K562 (cell line): ENCODE results near the gene RPL19. TPM values are rescaled to one million over a fixed set of nuclear protein-coding genes. Genes with fewer than 3 reads are reported as not detected.

Source experiments
- ATAC-seq: fragments of 200-7000 bp; cut with Tn5 transposase; 3 replicates; pipeline ENCODE4 v1.9.1; 2020; ENCODE audit warnings: moderate library complexity
- BruUV-seq: library from RNA; stranded (reverse); fragments of 400-500 nt; replicated peaks from 2 replicates; lab custom pipeline; 2021; lab: Mats Ljungman, UMichigan
- CTCF ChIA-PET: fragments of 300-600 bp; formaldehyde crosslinking; extraction: SDS; loops from one replicate; lab custom pipeline; 2021; ENCODE audit warnings: low intra/inter-chr PET ratio; lab: Yijun Ruan, JAX
- POLR2A ChIA-PET: fragments of 300-600, 350-650 bp; sonication (Branson Sonifier 250); formaldehyde crosslinking; extraction: SDS; loops from one replicate; lab custom pipeline; 2021; ENCODE audit warnings: antibody characterized with exemption, inconsistent platforms; lab: Yijun Ruan, JAX
- DNase-seq, 4 experiments: peaks; one replicate each; pipeline versions ENCODE4 v3.0.0 to v3.0.0-alpha.2; 2011 to 2018; ENCODE audit warnings: low spot score in 3 of 4, mixed read lengths in 3 of 4; ENCODE audit errors: extremely low read depth in 1 of 4
- FAIRE-seq: peaks from 2 replicates; lab custom pipeline; 2011; peaks lifted over from hg19 to GRCh38; lab: Jason Lieb, UNC
- H2AFZ ChIP-seq: 2 replicates; pipeline ENCODE4 v1.6.0; 2011; ENCODE audit warnings: low read depth, low read length, control low read depth, inconsistent platforms
- H3K27ac ChIP-seq: fragments of 200-600 bp; 3 replicates; pipeline ENCODE4 v1.8.0; 2011; ENCODE audit warnings: low read depth, mild to moderate bottlenecking, control low read depth, inconsistent platforms, low read length, moderate library complexity, mixed read lengths; ENCODE audit errors: extremely low read depth
- H3K27me3 ChIP-seq, 2 experiments: fragments of 300-600 bp in 1 of 2; 2 replicates in 1 of 2; 3 replicates in 1 of 2; pipeline versions ENCODE4 v1.6.0 to v1.8.0; 2011; ENCODE audit warnings: inconsistent platforms in 2 of 2, low read length in 2 of 2, mild to moderate bottlenecking in 1 of 2, mixed read lengths in 1 of 2, moderate library complexity in 1 of 2; ENCODE audit not compliant: control insufficient read depth in 2 of 2, insufficient read depth in 2 of 2
- H3K36me3 ChIP-seq: fragments of 300-600 bp; 3 replicates; pipeline ENCODE4 v1.8.0; 2011; ENCODE audit warnings: mild to moderate bottlenecking, low read length, inconsistent platforms; ENCODE audit not compliant: control insufficient read depth, insufficient read depth
- H3K4me1 ChIP-seq, 2 experiments: fragments of 200-600 bp in 1 of 2; replicated peaks in 1 of 2; 2 replicates in 1 of 2; 3 replicates in 1 of 2; pipeline versions ENCODE4 v1.5.1 to v1.8.0; 2011; ENCODE audit warnings: inconsistent platforms in 2 of 2, low read length in 2 of 2, mild to moderate bottlenecking in 1 of 2, mixed read lengths in 1 of 2, moderate library complexity in 1 of 2; ENCODE audit not compliant: control insufficient read depth in 2 of 2, insufficient read depth in 2 of 2
- H3K4me2 ChIP-seq: 2 replicates; pipeline ENCODE4 v1.6.1; 2011; ENCODE audit warnings: low read length, control low read depth, inconsistent platforms, mixed read lengths; ENCODE audit not compliant: insufficient read depth
- H3K4me3 ChIP-seq: fragments of 200-600 bp; sonication (generic), shearing (Covaris generic); 2 replicates; pipeline ENCODE4 v1.5.1; 2016; ENCODE audit warnings: control low read depth, inconsistent platforms
- H3K79me2 ChIP-seq: fragments of 200-600 bp; 3 replicates; pipeline ENCODE4 v1.8.0; 2011; ENCODE audit warnings: low read length, inconsistent platforms; ENCODE audit not compliant: control insufficient read depth, insufficient read depth
- H3K9ac ChIP-seq, 2 experiments: 2 replicates each; pipeline versions ENCODE4 v1.6.0 to v1.6.1; 2011; ENCODE audit warnings: low read depth in 2 of 2, low read length in 2 of 2, control low read depth in 1 of 2, inconsistent platforms in 1 of 2, mild to moderate bottlenecking in 1 of 2, mixed read lengths in 1 of 2; ENCODE audit not compliant: insufficient read depth in 1 of 2
- H3K9me1 ChIP-seq: one replicate; pipeline ENCODE4 v1.6.0; 2011; ENCODE audit warnings: inconsistent platforms, mild to moderate bottlenecking, low read length, moderate library complexity; ENCODE audit not compliant: control insufficient read depth, insufficient read depth
- H3K9me3 ChIP-seq: replicated peaks from 2 replicates; pipeline ENCODE4 v1.5.1; 2011; ENCODE audit warnings: low read depth, low read length, inconsistent platforms; ENCODE audit not compliant: control insufficient read depth, insufficient read depth
- H4K20me1 ChIP-seq: replicated peaks from 2 replicates; pipeline ENCODE4 v1.6.1; 2011; ENCODE audit warnings: low read length, inconsistent platforms, mixed read lengths; ENCODE audit not compliant: control insufficient read depth, insufficient read depth
- ARID1B ChIP-seq: fragments of 450-650 bp; IDR thresholded peaks from 2 replicates; pipeline ENCODE4 v1.6.1; 2016; ENCODE audit warnings: antibody characterized with exemption, mild to moderate bottlenecking, inconsistent platforms
- HOXB6 ChIP-seq: fragments of 250-450 bp; sonication (Bioruptor Pico); IDR thresholded peaks from 2 replicates; pipeline ENCODE4 v1.5.1; 2022; ENCODE audit warnings: mild to moderate bottlenecking, borderline replicate concordance
- MAFG ChIP-seq: fragments of 450-650 bp; conservative IDR thresholded peaks from 2 replicates; pipeline ENCODE4 v1.6.1; 2016; ENCODE audit warnings: missing genetic modification characterization, missing compliant biosample characterization
- PKNOX1 ChIP-seq: fragments of 450-650 bp; IDR thresholded peaks from 2 replicates; pipeline ENCODE4 v1.6.1; 2016
- SNIP1 ChIP-seq: fragments of 450-650 bp; IDR thresholded peaks from 2 replicates; pipeline ENCODE4 v1.7.1; 2017; ENCODE audit warnings: low read depth, mild to moderate bottlenecking
- ZNF197 ChIP-seq: fragments of 200-800 bp; sonication (Bioruptor generic); IDR thresholded peaks from 2 replicates; pipeline ENCODE4 v1.6.1; 2016; ENCODE audit warnings: low read depth, missing genetic modification characterization, missing compliant biosample characterization
- ZSCAN32 ChIP-seq: fragments of 450-650 bp; formaldehyde crosslinking; IDR thresholded peaks from 2 replicates; pipeline ENCODE4 v1.4.0; 2020; ENCODE audit warnings: mild to moderate bottlenecking, moderate library complexity
- WGBS: fragments of 100-300 bp; shearing (Covaris generic); methylation state at CpG from one replicate; pipeline ENCODE4 v1.1.6; 2016; ENCODE audit warnings: low coverage, mixed read lengths; ENCODE audit not compliant: insufficient coverage; ENCODE audit errors: missing lambda C conversion rate; 5-methylcytosine and 5-hydroxymethylcytosine counted together
- in situ Hi-C: fragments of 300-500 bp; cut with MboI; formaldehyde crosslinking; loops from 4 replicates; pipeline ENCODE4 v1.15.0; 2018; ENCODE audit warnings: inconsistent platforms, mixed read lengths
- intact Hi-C: fragments of 100-400 bp; cut with micrococcal nuclease; formaldehyde crosslinking; loops from 2 replicates; pipeline ENCODE4 v1.14.2; 2022
- polyA plus RNA-seq, 8 experiments: library from polyadenylated mRNA; depleted of rRNA in 4 of 8; stranded (reverse) in 5 of 8; unstranded in 3 of 8; fragments of >200 nt; fragmentation: Nextera tagmentation in 2 of 8; fragmentation: Illumina TruSeq in 1 of 8; extraction: Ambion mirVana in 2 of 8; extraction: Trizol in 1 of 8; gene quantifications; 2 replicates each; pipeline versions ENCODE4 v1.2.1 to v1.2.3, GENCODE V29; 2011 to 2014; ENCODE audit warnings: inconsistent platforms in 1 of 8, missing spikeins in 1 of 8
- total RNA-seq, 7 experiments: library from RNA; depleted of rRNA in 6 of 7; stranded (reverse); fragments of >200 nt in 6 of 7; fragmentation: Illumina TruSeq in 2 of 7; extraction: Trizol in 2 of 7; gene quantifications; 2 replicates each; pipeline versions ENCODE4 v1.2.1 to v1.2.3, GENCODE V29; 2011 to 2021; ENCODE audit warnings: low replicate concordance in 1 of 7
- TF ChIP-seq, protein P1 (sequence below): fragments of 200-800 bp; sonication (Bioruptor generic); IDR thresholded peaks from 2 replicates; pipeline ENCODE4 v1.6.1; 2017; ENCODE audit warnings: missing genetic modification characterization, missing compliant biosample characterization
- TF ChIP-seq, protein P2 (sequence below): fragments of 450-650 bp; formaldehyde crosslinking; IDR thresholded peaks from 2 replicates; pipeline ENCODE4 v1.4.0; 2022; ENCODE audit warnings: missing genetic modification characterization
- TF ChIP-seq, protein P3 (sequence below): fragments of 250-450 bp; sonication (Bioruptor Pico); IDR thresholded peaks from 2 replicates; pipeline ENCODE4 v1.9.0; 2021; ENCODE audit warnings: mild to moderate bottlenecking, inconsistent platforms

Gene RPL19
- total and polyA plus RNA-seq, 9 of the 15 experiments (the other 6 are each of a cell fraction or from before 2014, with no cell fraction given), result 2,263 to 4,614 (median 3,727) TPM

- POLR2A ChIA-PET, result interaction anchor here (0.5 to 2.5 kb wide), 3 partner anchors 9 to 508 kb away, joined by 3 to 14 read pairs (median 3); no protein-coding TSS in a partner anchor
- WGBS, result 39% methylated on average over 9 of the region's 10 CpGs
Observed at GRCh38 chr17:39173526-39174274, 26.4 kb upstream of the RPL19 start.

More at GRCh38 chr17:39173526-39174274, 26.4 kb upstream of the RPL19 start:
- TF ChIP-seq MAFG (tag), result no peak
- TF ChIP-seq HOXB6, result no peak
- TF ChIP-seq, protein P1, sequence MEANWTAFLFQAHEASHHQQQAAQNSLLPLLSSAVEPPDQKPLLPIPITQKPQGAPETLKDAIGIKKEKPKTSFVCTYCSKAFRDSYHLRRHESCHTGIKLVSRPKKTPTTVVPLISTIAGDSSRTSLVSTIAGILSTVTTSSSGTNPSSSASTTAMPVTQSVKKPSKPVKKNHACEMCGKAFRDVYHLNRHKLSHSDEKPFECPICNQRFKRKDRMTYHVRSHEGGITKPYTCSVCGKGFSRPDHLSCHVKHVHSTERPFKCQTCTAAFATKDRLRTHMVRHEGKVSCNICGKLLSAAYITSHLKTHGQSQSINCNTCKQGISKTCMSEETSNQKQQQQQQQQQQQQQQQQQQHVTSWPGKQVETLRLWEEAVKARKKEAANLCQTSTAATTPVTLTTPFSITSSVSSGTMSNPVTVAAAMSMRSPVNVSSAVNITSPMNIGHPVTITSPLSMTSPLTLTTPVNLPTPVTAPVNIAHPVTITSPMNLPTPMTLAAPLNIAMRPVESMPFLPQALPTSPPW, result no peak
- no peak for TF ChIP-seq ZSCAN32 (CRISPR knock-in tag)
- TF ChIP-seq SNIP1, result no peak
- TF ChIP-seq ARID1B, result no peak
- no peak for TF ChIP-seq ZNF197
- TF ChIP-seq, protein P2, sequence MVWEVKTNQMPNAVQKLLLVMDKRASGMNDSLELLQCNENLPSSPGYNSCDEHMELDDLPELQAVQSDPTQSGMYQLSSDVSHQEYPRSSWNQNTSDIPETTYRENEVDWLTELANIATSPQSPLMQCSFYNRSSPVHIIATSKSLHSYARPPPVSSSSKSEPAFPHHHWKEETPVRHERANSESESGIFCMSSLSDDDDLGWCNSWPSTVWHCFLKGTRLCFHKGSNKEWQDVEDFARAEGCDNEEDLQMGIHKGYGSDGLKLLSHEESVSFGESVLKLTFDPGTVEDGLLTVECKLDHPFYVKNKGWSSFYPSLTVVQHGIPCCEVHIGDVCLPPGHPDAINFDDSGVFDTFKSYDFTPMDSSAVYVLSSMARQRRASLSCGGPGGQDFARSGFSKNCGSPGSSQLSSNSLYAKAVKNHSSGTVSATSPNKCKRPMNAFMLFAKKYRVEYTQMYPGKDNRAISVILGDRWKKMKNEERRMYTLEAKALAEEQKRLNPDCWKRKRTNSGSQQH (CRISPR knock-in tag), result no peak
- TF ChIP-seq, protein P3, sequence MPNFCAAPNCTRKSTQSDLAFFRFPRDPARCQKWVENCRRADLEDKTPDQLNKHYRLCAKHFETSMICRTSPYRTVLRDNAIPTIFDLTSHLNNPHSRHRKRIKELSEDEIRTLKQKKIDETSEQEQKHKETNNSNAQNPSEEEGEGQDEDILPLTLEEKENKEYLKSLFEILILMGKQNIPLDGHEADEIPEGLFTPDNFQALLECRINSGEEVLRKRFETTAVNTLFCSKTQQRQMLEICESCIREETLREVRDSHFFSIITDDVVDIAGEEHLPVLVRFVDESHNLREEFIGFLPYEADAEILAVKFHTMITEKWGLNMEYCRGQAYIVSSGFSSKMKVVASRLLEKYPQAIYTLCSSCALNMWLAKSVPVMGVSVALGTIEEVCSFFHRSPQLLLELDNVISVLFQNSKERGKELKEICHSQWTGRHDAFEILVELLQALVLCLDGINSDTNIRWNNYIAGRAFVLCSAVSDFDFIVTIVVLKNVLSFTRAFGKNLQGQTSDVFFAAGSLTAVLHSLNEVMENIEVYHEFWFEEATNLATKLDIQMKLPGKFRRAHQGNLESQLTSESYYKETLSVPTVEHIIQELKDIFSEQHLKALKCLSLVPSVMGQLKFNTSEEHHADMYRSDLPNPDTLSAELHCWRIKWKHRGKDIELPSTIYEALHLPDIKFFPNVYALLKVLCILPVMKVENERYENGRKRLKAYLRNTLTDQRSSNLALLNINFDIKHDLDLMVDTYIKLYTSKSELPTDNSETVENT, result no peak
- TF ChIP-seq PKNOX1, result no peak
- peaks cover 7 to 33% of the 10 kb centered on the region in 2 experiments for H3K4me1 ChIP-seq
- no peak overlapping the region for H3K4me3 ChIP-seq
- H3K27ac ChIP-seq, result no peak overlapping the region
- H3K27me3 ChIP-seq, result no peaks in the 10 kb centered on the region
- no peak overlapping the region for H3K4me2 ChIP-seq
- in situ Hi-C loops (no loop called here), intact Hi-C loops (no loop called here)
- DNase-seq (no peak), FAIRE-seq (no peak), ATAC-seq (no peak)
- CTCF ChIA-PET, result interaction anchor here (2.5 kb wide), 1 partner anchor 104 kb away, joined by 6 read pairs; no protein-coding TSS in a partner anchor
- peaks cover 12% of the 10 kb centered on the region; the same call in 2 of the 3 replicates for H3K36me3 ChIP-seq
- no peaks in the 10 kb centered on the region for H3K79me2 ChIP-seq
- BruUV-seq, result no TSS peak
- peaks cover 6% of the 10 kb centered on the region for H4K20me1 ChIP-seq
- no peak overlapping the region for H3K9ac ChIP-seq
- no peak overlapping the region for H2AFZ ChIP-seq
- H3K9me3 ChIP-seq, result no peaks in the 10 kb centered on the region
- peaks cover 5% of the 10 kb centered on the region for H3K9me1 ChIP-seq
